ENCODE data around the gene MAB21L2.
"Not testable (repeated sequence)": the region's sequence is repeated elsewhere in the genome, so short reads cannot be mapped to it uniquely, and the experiment has no call there.

The MAB21L2 gene

GRCh38 chr4:150582146-150582872, at the start of gene MAB21L2:
MAB21L2 (plus strand) TSS chr4:150582151; CDS start chr4:150583030, 879 bp downstream.
- peak within 1 kb of the TSS; percentile 36 to 37 for H3K27ac ChIP-seq
- H3K4me3 ChIP-seq, result peak within 1 kb of the TSS; percentile 66
- DNase-seq (ENCODE audit: low spot score), result no peak
- no peak for TF ChIP-seq CTCF (IDR thresholded peaks at IDR 0.05)

- no peak for DNase-seq (ENCODE audit: low spot score)
- Histone ChIP-seq H3K4me3 (no peak overlapping the region), H3K27ac (no peak overlapping the region)
- TF ChIP-seq CTCF (IDR thresholded peaks at IDR 0.05), result no peak
These were observed 48.3 kb upstream of the MAB21L2 start for GRCh38 chr4:150533673-150534072.

GRCh38 chr4:150534818-150535217, 47.1 kb upstream of the MAB21L2 start:
- DNase-seq (ENCODE audit: low spot score), result no peak
- Histone ChIP-seq H3K4me3 (no peak overlapping the region), H3K27ac (no peak overlapping the region)
- TF ChIP-seq CTCF (IDR thresholded peaks at IDR 0.05), result no peak

- H3K4me3 ChIP-seq; H3K27ac ChIP-seq; DNase-seq (ENCODE audit: low spot score): not testable (repeated sequence)
These were observed 44.0 kb upstream of the MAB21L2 start for GRCh38 chr4:150537911-150538310.

DNA sequence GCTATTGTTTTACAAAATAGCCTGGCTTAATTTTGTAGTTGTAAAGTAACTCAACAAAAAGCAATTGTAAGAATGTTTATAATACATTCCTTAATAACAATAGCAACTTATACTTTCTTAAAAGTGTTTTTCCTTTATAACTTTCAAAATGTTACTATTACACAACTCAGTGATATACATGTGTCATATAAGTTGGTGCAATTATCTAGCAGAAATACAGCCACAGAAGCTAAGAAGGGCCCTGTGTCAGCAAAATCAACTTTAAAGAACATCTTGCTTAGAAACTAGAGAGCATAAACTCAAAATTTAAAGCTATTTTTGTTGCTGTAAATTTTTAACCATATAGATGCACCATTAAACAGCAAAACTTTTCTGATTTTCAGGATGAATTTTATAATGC, 41.4 kb upstream of the MAB21L2 start:
- Histone ChIP-seq H3K4me3 (no peak overlapping the region), H3K27ac (no peak overlapping the region)
- no peak for TF ChIP-seq CTCF (IDR thresholded peaks at IDR 0.05)
- DNase-seq (ENCODE audit: low spot score), result no peak

DNA sequence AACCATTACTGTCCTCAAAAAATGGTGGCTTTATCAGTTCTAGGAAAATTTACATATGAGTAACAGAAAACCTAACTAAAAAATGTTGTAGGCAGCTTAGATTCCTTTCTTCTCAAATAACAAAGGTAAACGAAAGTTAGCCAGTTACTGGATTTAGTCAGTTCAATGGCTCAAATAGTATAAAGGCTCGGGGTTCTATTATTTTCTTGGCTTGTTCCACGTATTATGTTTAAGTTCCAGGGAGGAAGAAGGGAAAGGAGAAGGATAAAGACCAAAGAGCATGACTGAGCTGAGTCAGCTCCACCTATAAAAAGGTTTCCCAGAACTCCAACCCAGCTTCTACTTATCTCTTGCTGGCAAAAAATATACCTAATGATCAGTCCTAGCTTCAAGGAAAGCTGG, 41.0 kb upstream of the MAB21L2 start:
- no peak overlapping the region for H3K27ac ChIP-seq
- no peak overlapping the region for H3K4me3 ChIP-seq
- no peak for TF ChIP-seq CTCF (IDR thresholded peaks at IDR 0.05)
- no peak for DNase-seq (ENCODE audit: low spot score)

GRCh38 chr4:150541681-150542080, 40.3 kb upstream of the MAB21L2 start:
- no peak for TF ChIP-seq CTCF (IDR thresholded peaks at IDR 0.05)
- H3K4me3 ChIP-seq, result no peak overlapping the region

More at GRCh38 chr4:150541681-150542080, 40.3 kb upstream of the MAB21L2 start:
- H3K27ac ChIP-seq, result no peak overlapping the region
- no peak for DNase-seq (ENCODE audit: low spot score)
